Ovary (tissue), 9 donors: Measurements from ENCODE around the gene MYOF. TPM values are rescaled to one million over a fixed set of nuclear protein-coding genes. Genes with fewer than 3 reads are reported as not detected.
"Not testable (repeated sequence)": the region's sequence is repeated elsewhere in the genome, so short reads cannot be mapped to it uniquely, and the experiment has no call there.

Experiments used
- DNase-seq, 5 donors: peaks; one replicate each; pipeline ENCODE4 v3.0.0-alpha.2; 2019 to 2020
- H3K27ac ChIP-seq, 2 donors: fragments of 200-600 bp; one replicate each; pipeline versions ENCODE4 v1.5.1 to v1.8.0; 2019 to 2022
- H3K27me3 ChIP-seq: fragments of 200-600 bp; one replicate; pipeline ENCODE4 v1.8.0; 2022
- H3K36me3 ChIP-seq: fragments of 200-600 bp; sonication (generic); one replicate; pipeline ENCODE4 v1.5.1; 2019
- H3K4me1 ChIP-seq: one replicate; pipeline ENCODE4 v1.8.1; 2013; ENCODE audit warnings: mild to moderate bottlenecking, moderate library complexity; ENCODE audit not compliant: insufficient read depth
- H3K4me3 ChIP-seq: fragments of 200-600 bp; sonication (generic); one replicate; pipeline ENCODE4 v1.5.1; 2017
- H3K9me3 ChIP-seq, 2 donors: fragments of 200-600 bp in 1 of 2; sonication (generic) in 1 of 2; one replicate each; pipeline versions ENCODE4 v1.5.1 to v1.8.1; 2013 to 2019; ENCODE audit warnings: mild to moderate bottlenecking in 1 of 2, moderate library complexity in 1 of 2
- CTCF ChIP-seq, 3 donors: fragments of 450-650 bp in 2 of 3; fragments of 200-600 bp in 1 of 3; IDR thresholded peaks; one replicate each; pipeline versions ENCODE4 v1.5.1 to v1.8.0; 2016 to 2022; ENCODE audit warnings: antibody characterized with exemption in 3 of 3, mild to moderate bottlenecking in 1 of 3
- EP300 ChIP-seq: sonication (generic); formaldehyde crosslinking; IDR thresholded peaks from one replicate; pipeline ENCODE4 v1.6.1; 2017; ENCODE audit warnings: antibody characterized with exemption
- POLR2A ChIP-seq: fragments of 450-650 bp; IDR thresholded peaks from one replicate; pipeline ENCODE4 v1.6.1; 2017; ENCODE audit warnings: antibody characterized with exemption, mild to moderate bottlenecking, moderate library complexity
- WGBS, 3 donors: extraction: QIAGEN DNeasy Blood & Tissue Kit in 1 of 3; methylation state at CpG; one replicate each; pipeline versions ENCODE4 v1.1.5 to v1.1.7; 2013 to 2017; 5-methylcytosine and 5-hydroxymethylcytosine counted together
- intact Hi-C, 4 donors: fragments of 100-400 bp; cut with DNase I; formaldehyde crosslinking; loops; one replicate each; pipeline versions ENCODE4 v1.11.0 to v1.15.1; 2022 to 2023
- polyA plus RNA-seq, 2 donors: library from polyadenylated mRNA; stranded (reverse); fragments of 200-250 nt in 1 of 2; fragments of 350-450 nt in 1 of 2; fragmentation: Illumina TruSeq in 1 of 2; extraction: RNeasy Lipid Tissue Mini Kit (QIAGEN cat#74804) in 1 of 2; gene quantifications; one replicate each; pipeline ENCODE4 v1.2.3, GENCODE V29; 2013 to 2014
- total RNA-seq, 7 donors: library from RNA; depleted of rRNA in 2 of 7; stranded (reverse); fragments of >200 nt in 2 of 7; fragmentation: NEBNext Ultra II Directional in 3 of 7; extraction: Animal tissue kit (Norgen Biotek cat#: 25700) in 3 of 7; gene quantifications; one replicate each; pipeline versions ENCODE4 v1.1.0 to v1.2.4, GENCODE V29; 2016 to 2023
- donor health status: DM: no; HTN: no; CAD: no; lungs with moderate emphysema.
- donor health status: DM: no; HTN: no; CAD: no.
- donor health status: Bipolar disorder and iron deficiency.
- donor health status: DM: yes; HTN: yes; CAD: no.
- donor health status: DM: no; HTN: no; CAD: no.
- donor health status: DM: yes; HTN: yes; CAD: no.

Gene MYOF
- total and polyA plus RNA-seq, 9 donors, result 7.9 to 89.0 (median 45.7) TPM

- TF ChIP-seq CTCF (IDR thresholded peaks at IDR 0.05) (no peak), POLR2A (no peak), EP300 (no peak)
- Histone ChIP-seq H3K27me3 (no peaks in the 10 kb centered on the region), H3K9me3 (no peaks in the 10 kb centered on the region), H3K36me3 (no peaks in the 10 kb centered on the region), H3K27ac (no peak overlapping the region), H3K4me1 (no peaks in the 10 kb centered on the region), H3K4me3 (no peak overlapping the region)
- no peak for DNase-seq
- WGBS, 3 donors, result 76 to 94% (median 92%) methylated on average over 3 of the region's 3 CpGs
- intact Hi-C loops, result no loop called here
These were observed 151.3 kb downstream of the MYOF start for GRCh38 chr10:93330824-93331223.

GRCh38 chr10:93319896-93320295 is 162.2 kb downstream of the MYOF start:
- Histone ChIP-seq H3K27me3 (no peaks in the 10 kb centered on the region), H3K36me3 (no peaks in the 10 kb centered on the region), H3K4me3 (no peak overlapping the region), H3K9me3 (no peaks in the 10 kb centered on the region), H3K4me1 (no peaks in the 10 kb centered on the region), H3K27ac (no peak overlapping the region)
- no peak for TF ChIP-seq CTCF (IDR thresholded peaks at IDR 0.05)
- TF ChIP-seq EP300, result no peak
- no peak for TF ChIP-seq POLR2A
- intact Hi-C loops, result no loop called here
- no peak for DNase-seq
- WGBS, 3 donors, result 23 to 38% (median 25%) methylated on average over 6 of the region's 6 CpGs

- intact Hi-C loops, result no loop called here
- H3K36me3 ChIP-seq, result no peaks in the 10 kb centered on the region
- DNase-seq, result no peak
- H3K9me3 ChIP-seq, result no peaks in the 10 kb centered on the region
- TF ChIP-seq CTCF (IDR thresholded peaks at IDR 0.05) (no peak), EP300 (no peak), POLR2A (no peak)
- no peak overlapping the region for H3K4me3 ChIP-seq
- 81 to 86% (median 81%) methylated on average over 4 of the region's 4 CpGs for WGBS, 3 donors
- no peak overlapping the region for H3K27ac ChIP-seq
- H3K4me1 ChIP-seq, result no peaks in the 10 kb centered on the region
- H3K27me3 ChIP-seq, result no peaks in the 10 kb centered on the region
These were observed 163.0 kb downstream of the MYOF start for GRCh38 chr10:93319096-93319495.

GRCh38 chr10:93315246-93315645 is 166.9 kb downstream of the MYOF start:
- H3K4me1 ChIP-seq, result no peaks in the 10 kb centered on the region
- H3K4me3 ChIP-seq, result no peak overlapping the region
- WGBS, 3 donors, result 79 to 83% (median 80%) methylated on average over 7 of the region's 7 CpGs
- H3K9me3 ChIP-seq, result no peaks in the 10 kb centered on the region
- TF ChIP-seq POLR2A, result no peak
- TF ChIP-seq EP300, result no peak
- TF ChIP-seq CTCF (IDR thresholded peaks at IDR 0.05), result no peak
- H3K27ac ChIP-seq, result no peak overlapping the region
- H3K36me3 ChIP-seq, result no peaks in the 10 kb centered on the region
- DNase-seq, result no peak
- intact Hi-C loops, result no loop called here
- no peaks in the 10 kb centered on the region for H3K27me3 ChIP-seq

GRCh38 chr10:93314656-93315055 is 167.5 kb downstream of the MYOF start:
- not testable (repeated sequence) for H3K9me3 ChIP-seq, H3K4me3 ChIP-seq
- WGBS, 3 donors, result 87 to 92% (median 88%) methylated on average over 3 of the region's 3 CpGs

More at GRCh38 chr10:93314656-93315055, 167.5 kb downstream of the MYOF start:
- H3K36me3 ChIP-seq, intact Hi-C loops, DNase-seq, H3K27me3 ChIP-seq, H3K4me1 ChIP-seq, H3K27ac ChIP-seq: not testable (repeated sequence)
